ENCODE results near the gene RPP30.

The RPP30 gene

GRCh38 chr10:90947030-90947960, 75.5 kb downstream of the RPP30 start:
- no peak for DNase-seq

Measured in NCI-H1048 (cell line).